HEK293 (cell line): ENCODE results near the gene SLC12A2.

ENCODE experiments used
- CTCF ChIA-PET: fragments of 350-600 bp; formaldehyde crosslinking; extraction: SDS; loops from one replicate; lab custom pipeline; 2021; ENCODE audit warnings: antibody characterized with exemption; lab: Yijun Ruan, JAX
- POLR2A ChIA-PET: fragments of 300-600 bp; formaldehyde crosslinking; extraction: SDS; loops from one replicate; lab custom pipeline; 2020; ENCODE audit warnings: antibody characterized with exemption, inconsistent platforms; lab: Yijun Ruan, JAX
- H3K27ac ChIP-seq: fragments of 200-500 bp; sonication (Bioruptor generic); 2 replicates; pipeline ENCODE4 v1.5.1; 2014; ENCODE audit warnings: low read depth, low read length, control low read depth, inconsistent platforms; ENCODE audit errors: extremely low read depth
- H3K36me3 ChIP-seq, 2 experiments: fragments of 200-500 bp in 1 of 2; sonication (Bioruptor generic) in 1 of 2; 1 replicate in 1 of 2; 2 replicates in 1 of 2; pipeline ENCODE4 v1.5.1; 2014 to 2017; ENCODE audit warnings: inconsistent platforms in 2 of 2, low read length in 2 of 2; ENCODE audit not compliant: control insufficient read depth in 2 of 2, insufficient read depth in 1 of 2
- H3K4me1 ChIP-seq: fragments of 200-500 bp; sonication (Bioruptor generic); 2 replicates; pipeline ENCODE4 v1.5.1; 2014; ENCODE audit warnings: mild to moderate bottlenecking, low read length, inconsistent platforms; ENCODE audit not compliant: control insufficient read depth, insufficient read depth
- H3K4me3 ChIP-seq: 2 replicates; pipeline ENCODE4 v1.5.1; 2011; ENCODE audit warnings: low read depth, mild to moderate bottlenecking, control low read depth, low read length, moderate library complexity
- H3K9me3 ChIP-seq: fragments of 200-500 bp; sonication (Bioruptor generic); 2 replicates; pipeline ENCODE4 v1.5.1; 2014; ENCODE audit warnings: low read depth, low read length, inconsistent platforms; ENCODE audit not compliant: control insufficient read depth, insufficient read depth
- HIC1 ChIP-seq: fragments of 450-650 bp; formaldehyde crosslinking; IDR thresholded peaks from 2 replicates; pipeline ENCODE4 v1.5.1; 2016; ENCODE audit warnings: missing biosample characterization, missing genetic modification characterization
- ZBTB10 ChIP-seq: fragments of 450-650 bp; formaldehyde crosslinking; IDR thresholded peaks from 2 replicates; pipeline ENCODE4 v1.5.1; 2016; ENCODE audit warnings: missing biosample characterization, missing genetic modification characterization
- ZBTB11 ChIP-seq: fragments of 450-650 bp; formaldehyde crosslinking; conservative IDR thresholded peaks from 2 replicates; pipeline ENCODE4 v1.5.1; 2016; ENCODE audit warnings: low read depth, missing biosample characterization, missing genetic modification characterization
- ZBTB8A ChIP-seq: fragments of 450-650 bp; formaldehyde crosslinking; IDR thresholded peaks from 2 replicates; pipeline ENCODE4 v1.5.1; 2016; ENCODE audit warnings: missing biosample characterization, missing genetic modification characterization
- ZFHX2 ChIP-seq: fragments of 450-650 bp; formaldehyde crosslinking; conservative IDR thresholded peaks from 2 replicates; pipeline ENCODE4 v1.5.1; 2016; ENCODE audit warnings: missing biosample characterization, missing genetic modification characterization
- ZNF132 ChIP-seq: fragments of 450-650 bp; formaldehyde crosslinking; IDR thresholded peaks from 2 replicates; pipeline ENCODE4 v1.5.1; 2017; ENCODE audit warnings: missing biosample characterization, missing genetic modification characterization, borderline replicate concordance
- ZNF2 ChIP-seq: fragments of 450-650 bp; formaldehyde crosslinking; IDR thresholded peaks from 2 replicates; pipeline ENCODE4 v1.5.1; 2016; ENCODE audit warnings: missing biosample characterization, missing genetic modification characterization
- ZNF239 ChIP-seq: fragments of 450-650 bp; formaldehyde crosslinking; IDR thresholded peaks from 2 replicates; pipeline ENCODE4 v1.5.1; 2016; ENCODE audit warnings: missing biosample characterization, missing genetic modification characterization
- ZNF248 ChIP-seq: fragments of 450-650 bp; formaldehyde crosslinking; IDR thresholded peaks from 2 replicates; pipeline ENCODE4 v1.5.1; 2017; ENCODE audit warnings: missing biosample characterization, missing genetic modification characterization
- ZNF354C ChIP-seq: fragments of 450-650 bp; formaldehyde crosslinking; IDR thresholded peaks from 2 replicates; pipeline ENCODE4 v1.5.1; 2016; ENCODE audit warnings: missing biosample characterization, missing genetic modification characterization, low read depth, borderline replicate concordance
- ZNF37A ChIP-seq: fragments of 450-650 bp; IDR thresholded peaks from 2 replicates; pipeline ENCODE4 v1.5.1; 2018; ENCODE audit warnings: missing biosample characterization, missing genetic modification characterization
- ZNF404 ChIP-seq: fragments of 450-650 bp; formaldehyde crosslinking; IDR thresholded peaks from 2 replicates; pipeline ENCODE4 v1.5.1; 2017; ENCODE audit warnings: missing biosample characterization, missing genetic modification characterization
- ZNF449 ChIP-seq: fragments of 450-650 bp; formaldehyde crosslinking; IDR thresholded peaks from 2 replicates; pipeline ENCODE4 v1.5.1; 2017; ENCODE audit warnings: missing biosample characterization, mild to moderate bottlenecking, missing genetic modification characterization, moderate library complexity
- ZNF596 ChIP-seq: fragments of 450-650 bp; IDR thresholded peaks from 2 replicates; pipeline ENCODE4 v1.5.0; 2018; ENCODE audit warnings: missing biosample characterization, mild to moderate bottlenecking, missing genetic modification characterization, moderate library complexity
- ZNF629 ChIP-seq: fragments of 450-650 bp; formaldehyde crosslinking; IDR thresholded peaks from 2 replicates; pipeline ENCODE4 v1.5.1; 2017; ENCODE audit warnings: missing biosample characterization, missing genetic modification characterization
- ZNF660 ChIP-seq: fragments of 450-650 bp; IDR thresholded peaks from 2 replicates; pipeline ENCODE4 v1.5.1; 2018; ENCODE audit warnings: missing biosample characterization, mild to moderate bottlenecking, missing genetic modification characterization
- ZSCAN5A ChIP-seq: fragments of 450-650 bp; formaldehyde crosslinking; IDR thresholded peaks from 2 replicates; pipeline ENCODE4 v1.5.1; 2016; ENCODE audit warnings: missing biosample characterization, missing genetic modification characterization

SLC12A2 gene

GRCh38 chr5:128074171-128074570 is 9.4 kb upstream of the SLC12A2 start (continued):
- TF ChIP-seq ZBTB10 (tag by site-specific recombination) (no peak), ZNF449 (tag by site-specific recombination) (no peak), ZNF132 (tag by site-specific recombination) (no peak), ZBTB11 (tag by site-specific recombination) (no peak), ZNF596 (no peak), ZNF629 (tag by site-specific recombination) (no peak)

GRCh38 chr5:128074953-128075352 is 8.6 kb upstream of the SLC12A2 start:
- TF ChIP-seq ZFHX2 (tag by site-specific recombination) = no peak
- TF ChIP-seq ZNF2 = no peak
- no peak for TF ChIP-seq ZNF354C (tag by site-specific recombination)
- no peak for TF ChIP-seq HIC1 (tag by site-specific recombination)
- TF ChIP-seq ZNF239 = no peak
- TF ChIP-seq ZNF37A (tag by site-specific recombination) = no peak
- no peak for TF ChIP-seq ZNF660
- TF ChIP-seq ZSCAN5A = no peak
- TF ChIP-seq ZNF404 = no peak
- TF ChIP-seq ZBTB8A (tag by site-specific recombination) = no peak
- no peak for TF ChIP-seq ZNF248 (tag by site-specific recombination)
- Histone ChIP-seq H3K4me1 (peaks cover 2% of the 10 kb centered on the region; the same call in 1 of the 2 replicates), H3K36me3 (peaks cover 0 to 6% of the 10 kb centered on the region in 2 experiments), H3K27ac (no peak overlapping the region), H3K4me3 (no peak overlapping the region), H3K9me3 (no peaks in the 10 kb centered on the region)
- POLR2A ChIA-PET = no interaction called here
- CTCF ChIA-PET = interaction anchor here (0.6 kb wide), 1 partner anchor 772 kb away, joined by 4 read pairs; no protein-coding TSS in a partner anchor
